DND-41 (cell line): ENCODE results near the gene NELL2.

Experiments used
- CTCF ChIP-seq: IDR thresholded peaks from 2 replicates; pipeline ENCODE4 v1.5.1; 2012; ENCODE audit warnings: borderline replicate concordance, low read length, moderate library complexity, mild to moderate bottlenecking; ENCODE audit not compliant: poor library complexity, severe bottlenecking; ENCODE audit errors: extremely low read depth
- EZH2 ChIP-seq: IDR thresholded peaks from 3 replicates; pipeline ENCODE4 v1.6.1; 2012; ENCODE audit warnings: borderline replicate concordance, low read depth, mild to moderate bottlenecking, moderate library complexity, low read length, inconsistent platforms; ENCODE audit not compliant: severe bottlenecking

GRCh38 chr12:44858226-44858855 lies 17.8 kb downstream of the NELL2 start:
- no peak for TF ChIP-seq CTCF
- no peak for TF ChIP-seq EZH2
